ENCODE results near the gene DGKI.

GRCh38 chr7:137860542-137860941 is 13.8 kb upstream of the DGKI start:
- TF ChIP-seq ETS1 (IDR thresholded peaks at IDR 0.05) = no peak
- no peak for TF ChIP-seq EZH2phosphoT487 (IDR thresholded peaks at IDR 0.05; ENCODE audit: unreplicated experiment)
- TF ChIP-seq CTCF (conservative IDR thresholded peaks at IDR 0.05; ENCODE audit: low read depth in 2 of 2) = no peak
- TF ChIP-seq POLR2AphosphoS5 (IDR thresholded peaks at IDR 0.05; ENCODE audit: low read depth) = no peak
- no peak for TF ChIP-seq REST (IDR thresholded peaks at IDR 0.05; ENCODE audit: unreplicated experiment)
- TF ChIP-seq STAT1 (IDR thresholded peaks at IDR 0.05; ENCODE audit: unreplicated experiment) = no peak
- no peak for TF ChIP-seq EZH2 (IDR thresholded peaks at IDR 0.05; ENCODE audit: low read depth, unreplicated experiment)
- TF ChIP-seq CREB1 (CRISPR knock-in tag; IDR thresholded peaks at IDR 0.05; ENCODE audit: low read depth) = no peak
- TF ChIP-seq ZNF114 (CRISPR knock-in tag; IDR thresholded peaks at IDR 0.05) = no peak
- no peak for TF ChIP-seq JUNB (IDR thresholded peaks at IDR 0.05; ENCODE audit: unreplicated experiment)
- TF ChIP-seq ZNF331 (CRISPR knock-in tag; IDR thresholded peaks at IDR 0.05; ENCODE audit: low read depth) = no peak
- TF ChIP-seq NANOG (IDR thresholded peaks at IDR 0.05; ENCODE audit: borderline replicate concordance) = no peak
- TF ChIP-seq ZNF462 (CRISPR knock-in tag; IDR thresholded peaks at IDR 0.05) = no peak

Measured in GM23338 (cell line).